Stomach (tissue), 9 donors: Measurements from ENCODE around the gene GRAMD4. TPM values are rescaled to one million over a fixed set of nuclear protein-coding genes. Genes with fewer than 3 reads are reported as not detected.
A peak's percentile ranks its signal among the peaks of the same experiment; 100 is the strongest.

Experiments used
- DNase-seq, 2 donors: peaks; one replicate each; pipeline versions ENCODE4 v3.0.0 to v3.0.0-alpha.2; 2013 to 2019
- H3K27ac ChIP-seq, 5 donors: fragments of 200-600 bp in 4 of 5; sonication (generic) in 4 of 5; one replicate each; pipeline ENCODE4 v1.5.1; 2013 to 2019; ENCODE audit warnings: mild to moderate bottlenecking in 1 of 5, moderate library complexity in 1 of 5
- H3K27me3 ChIP-seq, 3 donors: fragments of 200-600 bp; sonication (generic); one replicate each; pipeline ENCODE4 v1.5.1; 2017 to 2019; ENCODE audit warnings: mixed run types in 1 of 3
- H3K36me3 ChIP-seq, 4 donors: fragments of 200-600 bp; sonication (generic); 1 replicate in 3 of 4; 2 replicates in 1 of 4; pipeline ENCODE4 v1.5.1; 2016 to 2019
- H3K4me1 ChIP-seq, 4 donors: fragments of 200-600 bp; sonication (generic); one replicate each; pipeline ENCODE4 v1.5.1; 2016 to 2019
- H3K4me3 ChIP-seq, 4 donors: fragments of 200-600 bp; sonication (generic) in 3 of 4; one replicate each; pipeline ENCODE4 v1.5.1; 2016 to 2019; ENCODE audit warnings: mild to moderate bottlenecking in 1 of 4
- H3K9me3 ChIP-seq, 4 donors: fragments of 200-600 bp; sonication (generic); one replicate each; pipeline ENCODE4 v1.5.1; 2016 to 2019
- EP300 ChIP-seq: sonication (generic); formaldehyde crosslinking; IDR thresholded peaks from one replicate; pipeline ENCODE4 v1.6.1; 2017; ENCODE audit warnings: antibody characterized with exemption
- POLR2A ChIP-seq, 4 donors: fragments of 450-650 bp; IDR thresholded peaks; one replicate each; pipeline ENCODE4 v1.6.1; 2016; ENCODE audit warnings: antibody characterized with exemption in 4 of 4, control low read depth in 2 of 4, mild to moderate bottlenecking in 1 of 4, moderate library complexity in 1 of 4
- POLR2AphosphoS5 ChIP-seq, 3 donors: sonication (generic); formaldehyde crosslinking; IDR thresholded peaks; one replicate each; pipeline ENCODE4 v1.6.1; 2016; ENCODE audit warnings: antibody characterized with exemption in 3 of 3
- WGBS, 5 donors: extraction: QIAGEN DNeasy Blood & Tissue Kit in 3 of 5; methylation state at CpG; one replicate each; pipeline versions ENCODE4 v1.1.5 to v1.1.7; 2013 to 2018; 5-methylcytosine and 5-hydroxymethylcytosine counted together
- intact Hi-C: fragments of 100-400 bp; cut with DNase I; formaldehyde crosslinking; loops from one replicate; pipeline ENCODE4 v1.15.1; 2023; ENCODE audit warnings: low total_unique reads
- polyA plus RNA-seq, 3 donors: library from polyadenylated mRNA; stranded (reverse); fragments of 200-250 nt; gene quantifications; one replicate each; pipeline ENCODE4 v1.2.3, GENCODE V29; 2013
- total RNA-seq, 5 donors: library from RNA; depleted of rRNA; stranded (reverse); fragments of >200 nt; gene quantifications; one replicate each; pipeline versions ENCODE4 v1.1.0 to v1.2.3, GENCODE V29; 2014 to 2016
- TF ChIP-seq, protein P1 (sequence below), 7 experiments: fragments of 450-650 bp in 4 of 7; fragments of 200-600 bp in 3 of 7; sonication (generic) in 3 of 7; IDR thresholded peaks; one replicate each; pipeline ENCODE4 v1.5.1; 2016 to 2019; ENCODE audit warnings: antibody characterized with exemption in 7 of 7, control low read depth in 2 of 7, mild to moderate bottlenecking in 1 of 7
- donor health status: healthy with polysubstance abuse.
- donor health status: Bipolar disorder and iron deficiency.
- donor health status: healthy.

Gene GRAMD4
- total and polyA plus RNA-seq, 8 donors, result 7.4 to 452 (median 21.0) TPM

- peaks cover 37 to 50% (median 47%) of the 10 kb centered on the region in 4 donors for H3K4me1 ChIP-seq
- H3K27me3 ChIP-seq, result no peaks in the 10 kb centered on the region
- H3K4me3 ChIP-seq, result no peak overlapping the region
- TF ChIP-seq EP300 (no peak), POLR2AphosphoS5 (IDR thresholded peaks at IDR 0.05) (no peak), POLR2A (IDR thresholded peaks at IDR 0.05) (no peak)
- TF ChIP-seq, protein P1, sequence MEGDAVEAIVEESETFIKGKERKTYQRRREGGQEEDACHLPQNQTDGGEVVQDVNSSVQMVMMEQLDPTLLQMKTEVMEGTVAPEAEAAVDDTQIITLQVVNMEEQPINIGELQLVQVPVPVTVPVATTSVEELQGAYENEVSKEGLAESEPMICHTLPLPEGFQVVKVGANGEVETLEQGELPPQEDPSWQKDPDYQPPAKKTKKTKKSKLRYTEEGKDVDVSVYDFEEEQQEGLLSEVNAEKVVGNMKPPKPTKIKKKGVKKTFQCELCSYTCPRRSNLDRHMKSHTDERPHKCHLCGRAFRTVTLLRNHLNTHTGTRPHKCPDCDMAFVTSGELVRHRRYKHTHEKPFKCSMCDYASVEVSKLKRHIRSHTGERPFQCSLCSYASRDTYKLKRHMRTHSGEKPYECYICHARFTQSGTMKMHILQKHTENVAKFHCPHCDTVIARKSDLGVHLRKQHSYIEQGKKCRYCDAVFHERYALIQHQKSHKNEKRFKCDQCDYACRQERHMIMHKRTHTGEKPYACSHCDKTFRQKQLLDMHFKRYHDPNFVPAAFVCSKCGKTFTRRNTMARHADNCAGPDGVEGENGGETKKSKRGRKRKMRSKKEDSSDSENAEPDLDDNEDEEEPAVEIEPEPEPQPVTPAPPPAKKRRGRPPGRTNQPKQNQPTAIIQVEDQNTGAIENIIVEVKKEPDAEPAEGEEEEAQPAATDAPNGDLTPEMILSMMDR (IDR thresholded peaks at IDR 0.05), result no peak
- H3K27ac ChIP-seq, result peak overlapping the region in 2 of 5 donors; percentile 36 to 85
- H3K9me3 ChIP-seq, result no peaks in the 10 kb centered on the region
- peaks cover 51 to 71% (median 69%) of the 10 kb centered on the region in 4 donors for H3K36me3 ChIP-seq
- intact Hi-C loops, result no loop called here
- 81 to 87% (median 86%) methylated on average over 14 to 15 of the region's 15 CpGs for WGBS, 5 donors
- DNase-seq, result no peak
Observed at GRCh38 chr22:46687048-46687444, 66.9 kb downstream of the GRAMD4 start.

- TF ChIP-seq EP300 (no peak), POLR2AphosphoS5 (IDR thresholded peaks at IDR 0.05) (no peak), POLR2A (IDR thresholded peaks at IDR 0.05) (no peak)
- TF ChIP-seq, protein P1 (IDR thresholded peaks at IDR 0.05), result no peak
- Histone ChIP-seq H3K36me3 (peaks cover 51 to 75% (median 73%) of the 10 kb centered on the region in 4 donors), H3K4me1 (peaks cover 37 to 50% (median 47%) of the 10 kb centered on the region in 4 donors), H3K4me3 (no peak overlapping the region), H3K9me3 (no peaks in the 10 kb centered on the region), H3K27ac (peak overlapping the region in 2 of 5 donors; percentile 36 to 85), H3K27me3 (no peaks in the 10 kb centered on the region)
- intact Hi-C loops, result no loop called here
- WGBS, 5 donors, result 86 to 97% (median 90%) methylated on average over 12 to 15 of the region's 15 CpGs
- no peak for DNase-seq
Observed at GRCh38 chr22:46687460-46687859, 67.3 kb downstream of the GRAMD4 start.

DNA sequence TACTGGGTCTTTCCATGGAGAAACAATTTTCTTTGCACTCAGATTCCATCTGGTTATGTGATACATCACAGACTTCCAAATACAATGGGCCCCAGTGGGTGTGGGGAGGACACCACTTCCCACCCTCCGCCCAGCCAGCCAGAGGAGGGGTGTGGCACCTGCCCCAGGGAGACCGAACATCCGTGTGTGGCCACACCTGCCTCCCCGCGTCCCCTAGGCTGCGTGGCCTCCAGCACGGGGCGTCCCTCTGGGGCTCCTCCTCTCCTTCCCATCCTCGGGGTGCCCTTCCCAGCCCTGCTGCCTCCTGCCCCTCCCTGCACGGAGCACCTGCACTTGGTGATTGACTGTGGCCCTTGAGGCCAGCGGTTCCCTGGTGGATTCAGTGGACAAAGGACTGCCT, 68.8 kb downstream of the GRAMD4 start:
- Histone ChIP-seq H3K4me3 (no peak overlapping the region), H3K36me3 (peaks cover 57 to 89% (median 87%) of the 10 kb centered on the region in 4 donors), H3K4me1 (peaks cover 37 to 45% (median 42%) of the 10 kb centered on the region in 4 donors), H3K9me3 (no peaks in the 10 kb centered on the region), H3K27ac (peak overlapping the region in 2 of 5 donors; percentile 8 to 28), H3K27me3 (no peaks in the 10 kb centered on the region)
- intact Hi-C loops, result no loop called here
- peak; percentile 34 to 62 for DNase-seq
- TF ChIP-seq, protein P1 (IDR thresholded peaks at IDR 0.05), result no peak
- no peak for TF ChIP-seq POLR2AphosphoS5 (IDR thresholded peaks at IDR 0.05)
- TF ChIP-seq EP300, result no peak
- TF ChIP-seq POLR2A (IDR thresholded peaks at IDR 0.05), result no peak
- WGBS, 5 donors, result 21 to 59% (median 34%) methylated on average over 11 of the region's 11 CpGs

DNA sequence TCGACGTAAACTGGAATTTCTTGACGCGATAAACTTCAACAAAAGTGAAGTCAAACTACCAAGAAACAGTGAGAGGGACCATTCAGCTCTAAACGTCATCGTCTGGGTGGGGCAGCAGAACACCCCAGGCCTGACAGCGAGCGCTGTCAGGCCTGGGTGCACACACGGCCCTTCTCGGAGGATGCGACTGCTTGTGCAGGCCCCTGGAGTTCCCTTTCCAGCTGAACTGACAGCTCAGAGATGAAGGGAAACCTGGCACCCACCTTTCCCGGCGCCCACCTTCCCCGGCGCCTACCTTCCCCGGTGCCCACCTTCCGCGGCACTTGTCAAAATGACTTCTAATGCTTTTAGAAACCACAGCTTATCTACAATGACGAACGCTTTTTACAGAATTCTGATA, 70.0 kb downstream of the GRAMD4 start:
- DNase-seq, result no peak
- no peak overlapping the region for H3K4me3 ChIP-seq
- no peak overlapping the region for H3K27ac ChIP-seq
- intact Hi-C loops, result no loop called here
- no peaks in the 10 kb centered on the region for H3K27me3 ChIP-seq
- whole genome bisulfite sequencing, 5 donors, result 94 to 96% (median 94%) methylated on average over 20 of the region's 20 CpGs
- H3K4me1 ChIP-seq, result peaks cover 29 to 33% (median 31%) of the 10 kb centered on the region in 4 donors
- H3K36me3 ChIP-seq, result peaks cover 68 to 100% (median 97%) of the 10 kb centered on the region in 4 donors
- no peaks in the 10 kb centered on the region for H3K9me3 ChIP-seq
- TF ChIP-seq EP300 (no peak), POLR2A (IDR thresholded peaks at IDR 0.05) (no peak), POLR2AphosphoS5 (IDR thresholded peaks at IDR 0.05) (no peak)
- TF ChIP-seq, protein P1 (IDR thresholded peaks at IDR 0.05), result no peak
